Measurements from ENCODE around the gene TMED6. TPM values are rescaled to one million over a fixed set of nuclear protein-coding genes. Genes with fewer than 3 reads are reported as not detected.

TMED6 gene
- total and polyA plus RNA-seq, 2 of the 8 experiments (the other 6 are each of a cell fraction or from before 2014, with no cell fraction given) = not detected

GRCh38 chr16:69313469-69313868 is 38.1 kb downstream of the TMED6 start:
- no peak overlapping the region for H3K4me2 ChIP-seq (ENCODE audit: insufficient read depth in 1 of 2, low read depth in 2 of 2, low read length in 2 of 2)
- no peak overlapping the region for H3K4me3 ChIP-seq (ENCODE audit: extremely low read depth in 1 of 4, insufficient read depth in 2 of 4, low read depth in 3 of 4, low read length in 4 of 4)
- no peak overlapping the region for H2AFZ ChIP-seq (ENCODE audit: low read length)
- no peak overlapping the region for H4K8ac ChIP-seq (ENCODE audit: extremely low read depth, insufficient read depth, low read length)
- no peak overlapping the region for H2BK20ac ChIP-seq (ENCODE audit: low read length)
- H3K9me3 ChIP-seq (ENCODE audit: insufficient read depth in 2 of 2, low read depth in 1 of 2, low read length in 1 of 2) = no peaks in the 10 kb centered on the region
- no peak overlapping the region for H4K5ac ChIP-seq (ENCODE audit: insufficient read length, low read depth, low read length)
- H4K20me1 ChIP-seq (replicated peaks in 1 of 2; ENCODE audit: control insufficient read depth in 1 of 2, insufficient read depth in 2 of 2, low read length in 2 of 2) = peaks cover 6 to 10% of the 10 kb centered on the region in 2 experiments
- FAIRE-seq (no peak), DNase-seq (ENCODE audit: low read depth in 1 of 2, low spot score in 2 of 2) (no peak)
- ChIA-PET POLR2A (ENCODE audit: partially characterized antibody) (interaction anchor here (24.8 kb wide), 1 partner anchor 23 kb away, joined by 497 read pairs; the partner anchor contains the start of genes COG8, NIP7, PDF and TMED6), CTCF (ENCODE audit: partially characterized antibody) (no interaction called here)
- no peak overlapping the region for H3K27ac ChIP-seq (ENCODE audit: low read depth, low read length)
- no peak for TF ChIP-seq TAF1 (IDR thresholded peaks at IDR 0.05; ENCODE audit: low read depth, low read length)
- no peak for TF ChIP-seq GABPA (IDR thresholded peaks at IDR 0.05; ENCODE audit: borderline replicate concordance, insufficient read depth, low read length)
- TF ChIP-seq JUND (IDR thresholded peaks at IDR 0.05; ENCODE audit: low read length) = no peak
- TF ChIP-seq SAP30 (IDR thresholded peaks at IDR 0.05; ENCODE audit: insufficient read depth, insufficient replicate concordance, low read length) = no peak
- TF ChIP-seq NANOG (IDR thresholded peaks at IDR 0.05; ENCODE audit: insufficient read depth, low read depth, low read length, poor library complexity, severe bottlenecking) = no peak
- TF ChIP-seq ZNF274 (IDR thresholded peaks at IDR 0.05; ENCODE audit: borderline replicate concordance, extremely low read depth, low read length) = no peak
- H2BK5ac ChIP-seq (ENCODE audit: low read depth, low read length) = no peak overlapping the region
- WGBS, 2 experiments (ENCODE audit: extremely low coverage in 1 of 2, insufficient coverage in 1 of 2, insufficient read length in 1 of 2, insufficient replicate concordance in 2 of 2, low coverage in 1 of 2, low lambda C conversion rate in 2 of 2, missing lambda C conversion rate in 1 of 2) = 88% methylated on average over 5 of the region's 5 CpGs; no CpG with 5 or more reads in 1 of the 2 experiments
- no peak overlapping the region for H3K18ac ChIP-seq (ENCODE audit: extremely low read depth, low read length)
- H3K79me2 ChIP-seq (ENCODE audit: control insufficient read depth in 1 of 2, insufficient read depth in 2 of 2, low read length in 2 of 2) = peaks cover 0 to 15% of the 10 kb centered on the region in 2 experiments; a peak in 1 of 4 replicates
- no peak overlapping the region for H2BK120ac ChIP-seq (replicated peaks; ENCODE audit: low read depth, low read length)
- H2AK5ac ChIP-seq (ENCODE audit: low read depth, low read length) = no peak overlapping the region
- no peak overlapping the region for H3K23ac ChIP-seq (ENCODE audit: insufficient read length)
- H3K36me3 ChIP-seq (ENCODE audit: control insufficient read depth in 2 of 4, insufficient read depth in 4 of 4, low read length in 3 of 4) = peaks cover 6 to 10% (median 9%) of the 10 kb centered on the region in 4 experiments; a peak in 5 of 8 replicates
- no peak overlapping the region for H2BK12ac ChIP-seq (ENCODE audit: low read depth, low read length)
- no peaks in the 10 kb centered on the region for H3K27me3 ChIP-seq (replicated peaks in 1 of 4; ENCODE audit: control insufficient read depth in 3 of 4, extremely low read depth in 1 of 4, insufficient read depth in 3 of 4, low read length in 3 of 4)
- peaks cover 0 to 4% (median 3%) of the 10 kb centered on the region in 4 experiments; a peak in 4 of 7 replicates for H3K4me1 ChIP-seq (replicated peaks in 1 of 4; ENCODE audit: control insufficient read depth in 3 of 4, insufficient read depth in 4 of 4, low read length in 3 of 4)
- H3K56ac ChIP-seq (replicated peaks; ENCODE audit: insufficient read length, low read depth, low read length) = no peak overlapping the region
- H2BK15ac ChIP-seq (ENCODE audit: low read length) = no peak overlapping the region
- H3K23me2 ChIP-seq (ENCODE audit: low read depth, low read length) = 0 out of 2 replicates have a peak, but pooled peaks cover 3% of the 10 kb centered on the region
- no peak overlapping the region for H3K4ac ChIP-seq (replicated peaks; ENCODE audit: insufficient read length, low read depth, low read length)
- H3K9ac ChIP-seq (replicated peaks in 1 of 4; ENCODE audit: extremely low read depth in 1 of 4, low read depth in 3 of 4, low read length in 3 of 4) = no peak overlapping the region
- no peak overlapping the region for H3K14ac ChIP-seq (ENCODE audit: insufficient read length)
- no peaks in the 10 kb centered on the region; the same call in 1 of the 2 replicates for H3K79me1 ChIP-seq (ENCODE audit: low read depth, low read length)
- no peak overlapping the region for H4K91ac ChIP-seq (replicated peaks; ENCODE audit: insufficient read length, low read length)
